PC-3 (cell line): Measurements from ENCODE around the gene PSMB7.

Experiments used
- EZH2 ChIP-seq: fragments of 300-600 bp; sonication (generic); IDR thresholded peaks from one replicate; pipeline ENCODE4 v1.6.1; 2017; ENCODE audit warnings: antibody characterized with exemption, mild to moderate bottlenecking, low read length; ENCODE audit not compliant: unreplicated experiment
- EZH2phosphoT487 ChIP-seq: fragments of 300-600 bp; sonication (generic); IDR thresholded peaks from 2 replicates; pipeline ENCODE4 v1.6.1; 2018; ENCODE audit warnings: mild to moderate bottlenecking, antibody characterized with exemption, low read length, borderline replicate concordance
- TF ChIP-seq, protein P1 (sequence below): fragments of 300-600 bp; sonication (generic); conservative IDR thresholded peaks from 2 replicates; pipeline ENCODE4 v1.5.1; 2017; ENCODE audit warnings: antibody characterized with exemption, low read depth, mild to moderate bottlenecking, low read length

DNA sequence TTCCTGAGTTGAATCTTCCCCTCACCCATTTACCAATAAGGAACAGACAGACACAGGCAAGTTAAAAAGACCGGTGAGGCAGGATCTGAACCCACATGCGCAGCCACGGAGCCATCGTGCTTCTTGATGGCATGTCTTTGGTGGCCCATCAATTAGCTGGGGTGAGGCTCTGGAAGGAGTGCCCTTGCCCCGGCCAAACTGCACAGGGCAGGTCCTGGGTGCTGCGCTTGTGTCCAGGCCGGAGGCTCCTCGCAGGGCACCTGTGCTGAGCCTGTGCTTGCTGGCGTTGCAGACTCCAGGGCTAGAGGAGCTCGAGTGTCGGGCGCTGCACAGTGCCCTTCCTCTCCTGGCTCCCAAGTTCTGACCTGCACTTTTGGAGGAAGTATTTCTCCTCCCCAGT lies 66.4 kb downstream of the PSMB7 start:
- TF ChIP-seq, protein P1, sequence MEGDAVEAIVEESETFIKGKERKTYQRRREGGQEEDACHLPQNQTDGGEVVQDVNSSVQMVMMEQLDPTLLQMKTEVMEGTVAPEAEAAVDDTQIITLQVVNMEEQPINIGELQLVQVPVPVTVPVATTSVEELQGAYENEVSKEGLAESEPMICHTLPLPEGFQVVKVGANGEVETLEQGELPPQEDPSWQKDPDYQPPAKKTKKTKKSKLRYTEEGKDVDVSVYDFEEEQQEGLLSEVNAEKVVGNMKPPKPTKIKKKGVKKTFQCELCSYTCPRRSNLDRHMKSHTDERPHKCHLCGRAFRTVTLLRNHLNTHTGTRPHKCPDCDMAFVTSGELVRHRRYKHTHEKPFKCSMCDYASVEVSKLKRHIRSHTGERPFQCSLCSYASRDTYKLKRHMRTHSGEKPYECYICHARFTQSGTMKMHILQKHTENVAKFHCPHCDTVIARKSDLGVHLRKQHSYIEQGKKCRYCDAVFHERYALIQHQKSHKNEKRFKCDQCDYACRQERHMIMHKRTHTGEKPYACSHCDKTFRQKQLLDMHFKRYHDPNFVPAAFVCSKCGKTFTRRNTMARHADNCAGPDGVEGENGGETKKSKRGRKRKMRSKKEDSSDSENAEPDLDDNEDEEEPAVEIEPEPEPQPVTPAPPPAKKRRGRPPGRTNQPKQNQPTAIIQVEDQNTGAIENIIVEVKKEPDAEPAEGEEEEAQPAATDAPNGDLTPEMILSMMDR, result no peak
- TF ChIP-seq EZH2phosphoT487, result no peak
- no peak for TF ChIP-seq EZH2
